Kidney (tissue), 14 donors: ENCODE measurements around the gene YAF2. TPM values are rescaled to one million over a fixed set of nuclear protein-coding genes. Genes with fewer than 3 reads are reported as not detected.

Experiments used
- DNase-seq, 5 donors: peaks; one replicate each; pipeline ENCODE4 v3.0.0-alpha.2; 2013 to 2020
- FAIRE-seq: peaks from 2 replicates; lab custom pipeline; 2012; peaks lifted over from hg19 to GRCh38; lab: Jason Lieb, UNC
- H3K27ac ChIP-seq, 2 donors: one replicate each; pipeline ENCODE4 v1.7.0; 2013; ENCODE audit warnings: low read depth in 2 of 2, low read length in 2 of 2, inconsistent platforms in 1 of 2
- H3K27me3 ChIP-seq: one replicate; pipeline ENCODE4 v1.7.1; 2013; ENCODE audit warnings: low read length, inconsistent platforms; ENCODE audit not compliant: control insufficient read depth, insufficient read depth
- H3K36me3 ChIP-seq, 3 donors: one replicate each; pipeline versions ENCODE4 v1.7.0 to v1.7.1; 2013; ENCODE audit warnings: low read length in 3 of 3, control low read depth in 1 of 3, inconsistent platforms in 1 of 3; ENCODE audit not compliant: insufficient read depth in 3 of 3, control insufficient read depth in 2 of 3
- H3K4me1 ChIP-seq, 3 donors: one replicate each; pipeline versions ENCODE4 v1.7.0 to v1.7.1; 2013; ENCODE audit warnings: low read length in 3 of 3, inconsistent platforms in 1 of 3, low read depth in 1 of 3; ENCODE audit not compliant: control insufficient read depth in 2 of 3, insufficient read depth in 2 of 3
- H3K4me3 ChIP-seq, 3 donors: one replicate each; pipeline versions ENCODE4 v1.7.0 to v1.8.1; 2013; ENCODE audit warnings: low read length in 3 of 3, control low read depth in 1 of 3, inconsistent platforms in 1 of 3
- H3K9ac ChIP-seq, 3 donors: one replicate each; pipeline versions ENCODE4 v1.7.0 to v1.7.1; 2013; ENCODE audit warnings: low read length in 3 of 3, control low read depth in 1 of 3, inconsistent platforms in 1 of 3
- H3K9me3 ChIP-seq, 3 donors: one replicate each; pipeline versions ENCODE4 v1.7.0 to v1.7.1; 2013; ENCODE audit warnings: low read length in 3 of 3, control low read depth in 1 of 3, inconsistent platforms in 1 of 3; ENCODE audit not compliant: control insufficient read depth in 2 of 3, insufficient read depth in 1 of 3
- CTCF ChIP-seq: IDR thresholded peaks from 3 replicates; pipeline ENCODE4 v1.5.1; 2012; ENCODE audit warnings: mild to moderate bottlenecking, moderate library complexity, borderline replicate concordance; ENCODE audit not compliant: insufficient read depth; ENCODE audit errors: extremely low read depth
- intact Hi-C: fragments of 100-400 bp; cut with DNase I; formaldehyde crosslinking; loops from one replicate; pipeline ENCODE4 v1.11.1; 2022
- polyA plus RNA-seq: library from polyadenylated mRNA; stranded (reverse); fragments of 350-450 nt; fragmentation: Illumina TruSeq; extraction: RNeasy Lipid Tissue Mini Kit (QIAGEN cat#74804); gene quantifications from one replicate; pipeline ENCODE4 v1.2.3, GENCODE V29; 2014; ENCODE audit warnings: low read depth, low replicate concordance; ENCODE audit not compliant: insufficient read depth
- total RNA-seq: library from RNA; stranded (reverse); fragmentation: NEBNext Ultra II Directional; extraction: Animal tissue kit (Norgen Biotek cat#: 25700); gene quantifications from one replicate; pipeline ENCODE4 v1.2.1, GENCODE V29; 2021
- donor health status: control.
- donor health status: control.
- donor health status: control.
- donor health status: control.
- donor health status: control.
- donor health status: DM: yes; HTN: yes; CAD: no.
- donor health status: Normal renal cell carcinoma (clear cell type).

Gene YAF2
- total and polyA plus RNA-seq, 2 donors from 2014 or later = 15.0 to 32.0 TPM

- Histone ChIP-seq H3K27ac (no peak overlapping the region), H3K9me3 (no peaks in the 10 kb centered on the region), H3K9ac (no peak overlapping the region), H3K27me3 (no peaks in the 10 kb centered on the region), H3K36me3 (no peaks in the 10 kb centered on the region), H3K4me1 (peaks cover 0 to 4% (median 0%) of the 10 kb centered on the region in 3 donors), H3K4me3 (no peak overlapping the region)
- DNase-seq (no peak), FAIRE-seq (no peak)
- intact Hi-C loops = no loop called here
- no peak for TF ChIP-seq CTCF
Observed at GRCh38 chr12:42213954-42214426, 24.1 kb downstream of the YAF2 start.

GRCh38 chr12:42213023-42213422 is 25.0 kb downstream of the YAF2 start:
- H3K36me3 ChIP-seq = no peaks in the 10 kb centered on the region
- no peak overlapping the region for H3K4me3 ChIP-seq
- peaks cover 0 to 4% (median 0%) of the 10 kb centered on the region in 3 donors for H3K4me1 ChIP-seq
- no peaks in the 10 kb centered on the region for H3K27me3 ChIP-seq
- DNase-seq (peak in 1 of 5 donors; percentile 20), FAIRE-seq (no peak)
- H3K9me3 ChIP-seq = no peaks in the 10 kb centered on the region
- no peak overlapping the region for H3K9ac ChIP-seq
- intact Hi-C loops = no loop called here
- H3K27ac ChIP-seq = no peak overlapping the region
- TF ChIP-seq CTCF = no peak

GRCh38 chr12:42208574-42208973 is 29.5 kb downstream of the YAF2 start:
- FAIRE-seq = no peak

More at GRCh38 chr12:42208574-42208973, 29.5 kb downstream of the YAF2 start:
- Histone ChIP-seq H3K9ac (no peak overlapping the region), H3K9me3 (no peaks in the 10 kb centered on the region), H3K4me3 (no peak overlapping the region), H3K27me3 (no peaks in the 10 kb centered on the region), H3K27ac (no peak overlapping the region), H3K4me1 (no peaks in the 10 kb centered on the region), H3K36me3 (no peaks in the 10 kb centered on the region)
- no peak for DNase-seq
- intact Hi-C loops = no loop called here
- no peak for TF ChIP-seq CTCF
